ENCODE measurements around the gene MYO18A.

DNA sequence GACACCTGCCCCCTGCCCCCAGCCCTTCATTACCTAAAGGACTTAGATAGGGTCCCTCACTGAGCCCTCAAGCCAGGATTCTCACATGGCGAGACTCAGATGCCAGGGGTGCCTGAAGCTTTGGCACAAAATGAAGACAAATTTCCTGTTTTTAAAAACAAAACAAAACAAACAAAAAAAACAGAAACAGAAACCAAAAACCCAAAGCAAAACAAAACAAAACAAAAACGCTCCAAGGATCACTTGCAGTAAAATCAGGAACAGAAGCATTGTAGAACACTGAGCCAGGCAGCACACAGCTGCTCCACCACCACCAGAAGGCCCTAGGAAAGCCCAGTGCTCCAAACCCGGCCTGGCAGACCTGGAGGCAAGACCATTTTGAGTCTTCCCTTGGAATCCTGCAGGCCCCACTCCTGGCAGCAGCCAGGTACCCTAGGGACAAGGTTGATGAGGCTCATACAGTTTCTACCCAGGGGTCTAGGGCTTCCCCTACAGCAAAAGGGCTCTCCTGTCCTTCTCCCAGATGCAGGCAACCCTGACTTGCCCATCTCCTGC, 20.8 kb downstream of the MYO18A start:
- TF ChIP-seq CTCF (IDR thresholded peaks at IDR 0.05; ENCODE audit: borderline replicate concordance, extremely low read depth, low read length, poor library complexity, severe bottlenecking) (no peak), EZH2 (IDR thresholded peaks at IDR 0.05; ENCODE audit: borderline replicate concordance, low read depth, low read length, severe bottlenecking) (no peak)

Measured in DND-41 (cell line).